ENCODE measurements around the gene DNAJC17. TPM values are rescaled to one million over a fixed set of nuclear protein-coding genes. Genes with fewer than 3 reads are reported as not detected.
A peak's percentile ranks its signal among the peaks of the same experiment; 100 is the strongest.

Gene DNAJC17
- total and polyA plus RNA-seq, 4 donors = 12.8 to 47.4 (median 31.0) TPM

DNA sequence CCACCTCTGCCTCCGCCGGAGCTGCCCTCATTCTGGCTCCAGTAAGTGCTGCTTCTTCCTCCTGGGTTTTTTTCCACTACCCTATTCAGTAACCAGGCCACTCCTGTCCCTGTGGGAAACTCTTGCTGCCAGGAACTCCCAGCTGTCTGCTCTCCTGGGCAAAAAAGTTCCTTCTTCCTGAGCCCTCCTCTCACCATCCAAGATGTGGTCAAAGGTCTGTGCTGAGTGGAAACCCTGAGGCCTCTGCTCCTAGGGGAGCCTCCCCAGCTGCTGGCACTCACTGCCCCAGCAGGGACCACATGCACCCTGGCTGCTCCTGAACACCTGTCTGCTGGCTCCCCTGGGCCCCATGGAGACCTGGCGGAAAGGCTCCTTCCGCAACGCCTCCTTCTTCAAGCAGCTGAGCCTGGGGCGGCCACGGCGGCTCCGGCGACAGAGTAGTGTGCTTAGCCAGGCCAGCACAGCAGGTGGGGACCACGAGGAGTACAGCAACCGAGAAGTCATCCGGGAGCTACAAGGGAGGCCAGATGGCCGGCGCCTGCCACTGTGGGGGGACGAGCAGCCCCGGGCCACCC lies 37.0 kb downstream of the DNAJC17 start:
- H3K4me3 ChIP-seq (ENCODE audit: low read depth, low read length) = no peak overlapping the region
- H3K27ac ChIP-seq (ENCODE audit: low read depth, low read length) = no peak overlapping the region
- no peaks in the 10 kb centered on the region for H3K27me3 ChIP-seq (ENCODE audit: control insufficient read depth, insufficient read depth, low read length)
- H3K36me3 ChIP-seq (ENCODE audit: control insufficient read depth, insufficient read depth, low read length) = peaks cover 88% of the 10 kb centered on the region
- H3K4me1 ChIP-seq (ENCODE audit: control insufficient read depth, insufficient read depth, low read length) = peaks cover 46% of the 10 kb centered on the region
- no peaks in the 10 kb centered on the region for H3K9me3 ChIP-seq (ENCODE audit: control insufficient read depth, insufficient read depth, low read length)
- WGBS (ENCODE audit: insufficient coverage) = 71% methylated on average over 16 of the region's 17 CpGs
- no peak for DNase-seq (ENCODE audit: low read depth in 4 of 6, low spot score in 6 of 6)

DNA sequence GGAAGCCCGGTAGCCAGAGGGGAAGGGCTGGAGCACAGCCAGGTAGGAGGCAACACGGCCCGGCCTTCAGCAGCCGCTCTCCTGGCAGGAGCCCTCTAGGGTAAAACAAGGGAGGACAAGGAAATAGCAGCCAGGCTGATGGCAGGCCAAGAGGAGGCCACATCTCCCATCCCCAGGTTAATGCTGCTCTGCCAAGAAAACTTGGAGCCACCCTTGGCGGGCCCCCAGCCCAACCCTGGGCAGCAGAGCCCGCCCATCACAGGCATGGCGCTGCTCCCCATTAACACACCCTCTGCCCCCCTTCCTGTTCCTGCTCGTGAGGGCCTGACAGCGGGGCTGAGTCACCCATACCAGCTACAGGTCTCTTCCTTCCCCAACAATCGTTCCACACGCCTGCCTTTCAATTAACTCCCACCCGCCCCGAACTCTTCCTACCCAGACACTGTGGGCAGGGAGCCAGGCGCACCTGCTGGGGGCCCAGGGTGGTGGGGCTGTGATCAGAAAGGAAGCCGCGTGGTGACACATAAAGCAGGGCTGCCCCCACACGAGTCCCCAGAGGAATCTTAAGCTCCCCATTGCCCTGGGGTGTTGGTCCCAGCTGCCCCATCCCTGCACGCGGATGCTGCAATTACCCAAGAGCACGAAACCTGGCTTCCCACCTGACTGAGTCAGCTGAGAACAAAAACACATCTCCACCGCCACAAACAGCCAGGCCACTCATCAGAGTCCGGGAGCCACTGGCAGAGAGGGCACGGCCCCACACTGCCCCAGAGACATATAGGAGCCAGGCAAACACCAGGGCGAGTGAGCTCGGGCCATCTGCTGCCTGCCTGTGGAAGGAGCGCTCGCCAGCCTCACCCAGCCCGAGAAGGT lies 37.8 kb downstream of the DNAJC17 start, which contains the start of gene C15orf62:
C15orf62 (plus strand) TSS at position 707 of the 873 bp plus-strand sequence. CDS start 516 bp downstream, outside the sequence.
- peaks cover 81% of the 10 kb centered on the region for H3K36me3 ChIP-seq (ENCODE audit: control insufficient read depth, insufficient read depth, low read length)
- H3K4me1 ChIP-seq (ENCODE audit: control insufficient read depth, insufficient read depth, low read length) = peaks cover 47% of the 10 kb centered on the region
- no peaks in the 10 kb centered on the region for H3K27me3 ChIP-seq (ENCODE audit: control insufficient read depth, insufficient read depth, low read length)
- no peak within 1 kb of the TSS for H3K27ac ChIP-seq (ENCODE audit: low read depth, low read length)
- DNase-seq (ENCODE audit: low read depth in 4 of 6, low spot score in 6 of 6) = peak in 2 of 6 donors; percentile 17 to 67
- WGBS (ENCODE audit: insufficient coverage) = 57% methylated on average over 24 of the region's 28 CpGs
- H3K9me3 ChIP-seq (ENCODE audit: control insufficient read depth, insufficient read depth, low read length) = no peaks in the 10 kb centered on the region
- H3K4me3 ChIP-seq (ENCODE audit: low read depth, low read length) = no peak within 1 kb of the TSS

DNA sequence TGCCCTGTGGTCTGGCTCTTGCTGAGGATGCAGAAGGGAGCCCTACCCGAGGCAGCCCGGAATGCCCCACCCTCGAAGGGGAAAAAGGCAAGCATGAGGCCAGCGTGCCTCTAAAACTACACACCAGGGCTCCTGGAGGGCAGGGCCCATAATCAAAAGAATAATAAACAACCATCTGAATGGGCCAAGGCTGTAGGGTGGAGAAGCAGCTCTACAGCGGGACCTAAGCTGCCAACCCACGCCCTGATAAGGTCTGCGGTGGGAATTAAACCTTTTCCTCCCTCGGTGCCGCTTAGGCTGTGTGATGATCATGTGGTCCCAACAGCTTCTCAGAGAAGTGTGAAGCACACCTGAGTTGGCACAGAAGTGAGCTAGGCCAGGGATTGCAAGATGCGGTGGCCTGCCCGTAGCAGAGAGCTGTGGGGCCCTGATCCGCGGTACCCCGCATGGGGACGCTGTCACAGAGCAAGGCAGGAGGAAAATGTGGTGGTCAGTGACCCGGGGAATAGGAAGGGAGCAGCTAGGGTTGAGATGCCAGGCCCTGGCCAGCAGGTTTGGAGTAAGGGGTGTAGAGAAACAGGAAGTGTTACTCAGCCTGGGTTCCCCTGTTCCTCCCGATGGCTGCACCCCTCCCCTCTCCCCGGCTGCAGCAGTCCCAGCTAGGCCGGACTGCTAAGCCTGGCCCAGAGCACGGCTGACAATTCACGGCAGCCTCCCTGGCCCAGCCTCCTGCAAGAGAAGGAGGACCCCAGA lies 38.6 kb downstream of the DNAJC17 start:
- Histone ChIP-seq H3K27ac (ENCODE audit: low read depth, low read length) (no peak overlapping the region), H3K36me3 (ENCODE audit: control insufficient read depth, insufficient read depth, low read length) (peaks cover 72% of the 10 kb centered on the region), H3K9me3 (ENCODE audit: control insufficient read depth, insufficient read depth, low read length) (no peaks in the 10 kb centered on the region), H3K4me3 (ENCODE audit: low read depth, low read length) (no peak overlapping the region), H3K27me3 (ENCODE audit: control insufficient read depth, insufficient read depth, low read length) (no peaks in the 10 kb centered on the region), H3K4me1 (ENCODE audit: control insufficient read depth, insufficient read depth, low read length) (peaks cover 54% of the 10 kb centered on the region)
- WGBS (ENCODE audit: insufficient coverage) = 82% methylated on average over 18 of the region's 21 CpGs
- DNase-seq (ENCODE audit: low read depth in 4 of 6, low spot score in 6 of 6) = no peak

DNA sequence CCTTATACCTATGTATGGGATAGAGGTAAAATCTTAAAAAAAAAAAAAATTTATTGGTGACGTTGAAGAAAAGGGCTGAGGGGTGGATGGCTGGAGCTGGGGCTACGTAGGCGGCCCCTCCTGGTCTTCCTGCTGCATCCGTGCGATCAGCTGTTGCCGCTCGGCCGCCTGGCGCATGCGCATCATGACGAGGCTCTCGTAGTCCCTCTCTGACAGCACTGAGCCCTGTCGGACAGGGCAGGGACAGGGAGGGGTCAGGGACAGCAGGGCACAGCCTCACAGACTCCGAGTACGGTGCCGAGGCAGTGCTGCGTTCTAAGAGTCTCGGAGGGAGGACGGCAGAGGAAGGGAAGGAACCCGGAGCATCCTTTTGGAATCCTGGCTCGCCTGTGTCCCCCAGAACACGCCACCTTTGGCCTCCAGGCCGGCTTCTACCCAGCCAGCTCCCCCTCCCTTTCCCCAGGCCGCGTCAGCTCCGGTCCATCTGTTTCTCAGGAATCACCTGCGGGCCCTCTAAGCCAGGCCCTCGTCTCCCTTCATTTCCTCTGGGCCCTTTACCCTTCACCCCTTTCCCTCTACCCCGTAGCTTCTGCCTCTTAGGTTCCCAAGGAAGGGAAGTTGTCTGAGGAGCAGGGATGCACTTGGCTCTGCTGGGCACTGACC lies 39.3 kb downstream of the DNAJC17 start:
- Histone ChIP-seq H3K4me3 (ENCODE audit: low read depth, low read length) (no peak overlapping the region), H3K9me3 (ENCODE audit: control insufficient read depth, insufficient read depth, low read length) (no peaks in the 10 kb centered on the region), H3K4me1 (ENCODE audit: control insufficient read depth, insufficient read depth, low read length) (peaks cover 62% of the 10 kb centered on the region), H3K27me3 (ENCODE audit: control insufficient read depth, insufficient read depth, low read length) (no peaks in the 10 kb centered on the region), H3K27ac (ENCODE audit: low read depth, low read length) (no peak overlapping the region), H3K36me3 (ENCODE audit: control insufficient read depth, insufficient read depth, low read length) (peaks cover 65% of the 10 kb centered on the region)
- DNase-seq (ENCODE audit: low read depth in 4 of 6, low spot score in 6 of 6) = no peak
- WGBS (ENCODE audit: insufficient coverage) = 87% methylated on average over 20 of the region's 29 CpGs

DNA sequence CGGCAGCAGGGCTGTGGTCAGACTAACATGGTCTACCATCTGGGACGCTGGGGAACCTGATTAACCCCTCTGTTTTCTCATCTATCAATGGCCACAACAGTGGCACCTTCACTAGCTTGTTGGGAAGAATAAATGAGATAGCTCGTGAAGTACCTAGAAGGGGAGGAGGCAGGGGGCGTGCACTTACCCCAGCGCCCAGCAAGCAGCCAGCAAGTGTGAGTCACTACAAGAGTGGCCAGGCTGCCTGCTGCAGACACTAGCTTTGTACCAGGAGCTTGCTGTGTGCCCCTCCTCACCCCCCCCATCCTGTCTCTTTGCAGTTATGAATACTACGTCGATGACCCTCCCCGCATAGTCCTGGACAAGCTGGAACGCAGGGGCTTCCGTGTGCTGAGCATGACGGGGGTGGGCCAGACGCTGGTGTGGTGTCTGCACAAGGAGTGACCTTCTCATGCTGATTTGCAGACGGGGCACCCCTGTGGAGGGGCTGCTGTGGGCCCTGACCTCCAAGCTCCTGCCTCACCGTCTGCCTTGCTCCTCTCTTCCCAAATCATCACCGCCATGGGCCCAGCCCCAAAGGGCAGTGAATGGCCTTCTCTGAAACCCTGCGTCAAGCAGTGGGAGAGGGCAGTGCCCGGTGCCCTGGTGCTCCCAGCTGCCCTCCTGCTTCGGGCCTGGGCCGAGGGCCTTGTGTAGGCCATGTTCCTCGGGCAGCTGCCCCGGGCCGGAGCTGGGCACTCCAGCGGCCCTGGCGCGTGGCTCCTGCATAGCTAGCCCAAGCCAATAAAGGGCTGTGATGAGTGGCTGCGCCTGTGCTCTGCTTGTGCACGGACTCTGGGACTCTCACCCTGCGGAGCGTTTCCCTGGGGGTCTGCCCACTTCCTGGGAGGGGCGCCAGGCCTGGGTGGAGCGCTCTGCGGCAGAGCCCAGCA lies 40.1 kb downstream of the DNAJC17 start:
- no peak for DNase-seq (ENCODE audit: low read depth in 4 of 6, low spot score in 6 of 6)
- Histone ChIP-seq H3K4me1 (ENCODE audit: control insufficient read depth, insufficient read depth, low read length) (peaks cover 67% of the 10 kb centered on the region), H3K27me3 (ENCODE audit: control insufficient read depth, insufficient read depth, low read length) (no peaks in the 10 kb centered on the region), H3K9me3 (ENCODE audit: control insufficient read depth, insufficient read depth, low read length) (no peaks in the 10 kb centered on the region), H3K4me3 (ENCODE audit: low read depth, low read length) (no peak overlapping the region), H3K36me3 (ENCODE audit: control insufficient read depth, insufficient read depth, low read length) (peaks cover 57% of the 10 kb centered on the region), H3K27ac (ENCODE audit: low read depth, low read length) (no peak overlapping the region)
- WGBS (ENCODE audit: insufficient coverage) = 85% methylated on average over 28 of the region's 32 CpGs

DNA sequence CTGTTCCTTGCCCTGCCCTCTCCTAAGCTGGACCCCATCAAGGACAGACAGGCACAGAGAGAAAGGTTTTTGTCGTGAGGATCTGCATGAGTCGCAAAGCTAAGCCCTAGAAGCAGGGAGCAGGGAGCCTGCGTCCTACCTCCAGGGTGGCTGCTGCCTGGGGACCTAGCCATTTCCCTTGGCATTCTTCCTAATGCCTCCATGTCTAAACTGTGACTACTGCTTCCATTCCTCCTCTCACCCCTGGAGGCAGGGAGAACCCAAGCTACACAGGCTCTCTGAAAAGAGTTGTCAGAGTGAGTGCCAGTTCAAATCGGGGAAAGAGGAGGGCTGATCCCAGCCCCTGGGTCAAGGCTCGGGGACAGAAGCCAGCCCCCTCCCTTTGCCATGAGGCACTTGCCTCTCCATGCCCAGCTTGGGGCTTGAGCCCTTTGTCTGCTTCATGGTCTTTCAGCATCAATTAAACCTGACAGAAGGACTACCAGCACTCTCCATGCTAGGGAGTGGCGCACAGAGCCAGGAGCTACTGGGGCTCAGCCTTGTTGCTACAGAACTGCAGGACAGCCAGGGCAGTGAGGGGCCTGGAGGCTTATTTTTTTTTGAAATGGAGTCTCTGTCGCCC lies 41.0 kb downstream of the DNAJC17 start:
- 62% methylated on average over 5 of the region's 7 CpGs for WGBS (ENCODE audit: insufficient coverage)

DNA sequence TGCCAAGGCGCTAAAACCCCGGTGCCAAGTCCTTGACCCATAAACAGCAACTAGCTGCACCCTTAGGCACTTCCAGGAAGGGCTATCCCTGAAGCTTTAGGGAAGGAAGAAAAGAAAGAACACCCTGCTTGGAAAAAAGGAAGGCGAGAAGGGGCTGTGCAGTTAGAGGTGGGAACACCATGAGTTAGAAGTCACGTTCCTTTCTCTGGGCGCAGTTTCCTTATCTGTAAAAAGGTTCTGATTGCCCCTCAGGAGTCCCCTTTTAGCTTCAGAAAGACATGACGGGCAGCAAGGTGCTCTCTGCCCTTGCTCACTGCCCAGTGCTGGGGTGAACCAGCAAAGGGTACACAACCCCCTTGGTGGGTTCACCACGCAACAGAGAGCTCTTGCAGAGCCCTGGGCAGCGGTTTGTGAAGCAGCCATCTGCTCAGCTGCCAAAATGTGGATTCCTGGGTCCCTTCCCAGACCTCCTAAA lies 42.6 kb downstream of the DNAJC17 start:
- H3K27ac ChIP-seq (ENCODE audit: low read depth, low read length) = peak overlapping the region; percentile 61
- H3K27me3 ChIP-seq (ENCODE audit: control insufficient read depth, insufficient read depth, low read length) = no peaks in the 10 kb centered on the region
- H3K4me1 ChIP-seq (ENCODE audit: control insufficient read depth, insufficient read depth, low read length) = peaks cover 51% of the 10 kb centered on the region
- peak in 1 of 6 donors; percentile 7 for DNase-seq (ENCODE audit: low read depth in 4 of 6, low spot score in 6 of 6)
- peak overlapping the region; percentile 61 for H3K4me3 ChIP-seq (ENCODE audit: low read depth, low read length)
- WGBS (ENCODE audit: insufficient coverage) = 57% methylated on average over 4 of the region's 8 CpGs
- H3K9me3 ChIP-seq (ENCODE audit: control insufficient read depth, insufficient read depth, low read length) = no peaks in the 10 kb centered on the region
- H3K36me3 ChIP-seq (ENCODE audit: control insufficient read depth, insufficient read depth, low read length) = peaks cover 34% of the 10 kb centered on the region

More for the DNA sequence above, 41.0 kb downstream of the DNAJC17 start:
- Histone ChIP-seq H3K27me3 (ENCODE audit: control insufficient read depth, insufficient read depth, low read length) (no peaks in the 10 kb centered on the region), H3K9me3 (ENCODE audit: control insufficient read depth, insufficient read depth, low read length) (no peaks in the 10 kb centered on the region), H3K4me1 (ENCODE audit: control insufficient read depth, insufficient read depth, low read length) (peaks cover 60% of the 10 kb centered on the region), H3K4me3 (ENCODE audit: low read depth, low read length) (no peak overlapping the region), H3K27ac (ENCODE audit: low read depth, low read length) (no peak overlapping the region), H3K36me3 (ENCODE audit: control insufficient read depth, insufficient read depth, low read length) (peaks cover 50% of the 10 kb centered on the region)
- DNase-seq (ENCODE audit: low read depth in 4 of 6, low spot score in 6 of 6) = peak in 1 of 6 donors; percentile 26
